Muscle of back (tissue), 11 donors: ENCODE results near the gene GDF2. TPM values are rescaled to one million over a fixed set of nuclear protein-coding genes. Genes with fewer than 3 reads are reported as not detected.

Experiments used
- DNase-seq, 3 donors: peaks; one replicate each; pipeline versions ENCODE4 v3.0.0 to v3.0.0-alpha.2; 2013
- polyA plus RNA-seq, 10 donors: library from polyadenylated mRNA; unstranded; fragments of 120-200 nt; gene quantifications; one replicate each; pipeline ENCODE4 v1.2.1, GENCODE V29; 2013; ENCODE audit not compliant: insufficient read length in 10 of 10

The GDF2 gene
- polyA plus RNA-seq, 10 donors = not detected

DNA sequence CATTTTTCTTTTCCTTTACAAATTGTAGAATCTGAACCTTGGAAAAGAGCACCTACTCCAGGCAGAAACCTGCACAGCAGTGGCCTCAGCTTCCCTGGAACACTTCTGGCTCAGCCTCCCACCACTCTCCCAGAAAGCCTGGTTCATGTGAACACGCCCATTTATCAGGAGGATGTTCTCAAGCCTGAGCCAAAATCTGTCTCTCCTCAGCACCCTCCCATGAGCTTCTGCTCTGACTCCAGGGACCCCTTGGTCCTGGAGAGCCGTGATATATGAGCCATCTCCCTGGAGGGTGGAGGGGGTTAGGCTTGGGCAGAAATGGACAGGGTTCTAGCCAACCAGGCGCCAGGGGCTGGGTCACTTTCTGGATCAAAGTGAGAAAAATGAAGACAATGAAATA is 10.1 kb downstream of the GDF2 start:
- DNase-seq = no peak

DNA sequence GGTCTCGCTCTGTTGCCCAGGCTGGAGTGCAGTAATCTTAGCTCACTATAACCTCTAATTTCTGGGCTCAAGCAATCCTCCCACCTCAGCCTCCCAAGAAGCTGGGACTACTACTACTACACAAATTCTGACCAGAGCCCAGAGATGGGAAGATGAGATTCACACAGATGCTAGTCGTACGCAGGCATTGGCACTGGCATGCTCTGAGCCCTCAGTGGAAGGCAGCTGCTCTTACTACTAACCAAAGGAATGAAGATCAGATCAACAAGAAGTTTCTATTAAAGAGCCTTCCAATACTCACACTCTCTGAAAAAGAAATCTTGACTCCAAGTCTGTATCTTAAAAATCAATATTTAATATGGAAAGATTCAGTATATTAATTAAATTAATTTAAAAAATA is 10.7 kb downstream of the GDF2 start:
- no peak for DNase-seq

DNA sequence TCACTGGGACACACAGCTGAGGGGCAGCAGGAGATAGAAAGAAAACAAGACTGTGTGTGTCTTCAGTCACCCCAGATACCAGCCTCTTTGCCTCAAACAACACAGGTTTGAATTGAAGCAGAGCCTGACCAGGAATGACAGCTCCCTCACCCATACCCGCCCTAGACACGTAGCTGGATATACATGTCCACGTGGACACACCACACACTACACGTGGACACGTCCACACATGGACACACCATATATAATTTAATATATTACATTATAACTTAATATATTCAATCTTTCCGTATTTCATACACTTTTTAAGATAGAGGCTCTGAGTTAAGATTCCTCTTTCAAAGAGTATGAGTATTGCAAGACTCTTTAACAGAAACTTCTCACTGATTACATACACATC is 11.3 kb downstream of the GDF2 start:
- no peak for DNase-seq

DNA sequence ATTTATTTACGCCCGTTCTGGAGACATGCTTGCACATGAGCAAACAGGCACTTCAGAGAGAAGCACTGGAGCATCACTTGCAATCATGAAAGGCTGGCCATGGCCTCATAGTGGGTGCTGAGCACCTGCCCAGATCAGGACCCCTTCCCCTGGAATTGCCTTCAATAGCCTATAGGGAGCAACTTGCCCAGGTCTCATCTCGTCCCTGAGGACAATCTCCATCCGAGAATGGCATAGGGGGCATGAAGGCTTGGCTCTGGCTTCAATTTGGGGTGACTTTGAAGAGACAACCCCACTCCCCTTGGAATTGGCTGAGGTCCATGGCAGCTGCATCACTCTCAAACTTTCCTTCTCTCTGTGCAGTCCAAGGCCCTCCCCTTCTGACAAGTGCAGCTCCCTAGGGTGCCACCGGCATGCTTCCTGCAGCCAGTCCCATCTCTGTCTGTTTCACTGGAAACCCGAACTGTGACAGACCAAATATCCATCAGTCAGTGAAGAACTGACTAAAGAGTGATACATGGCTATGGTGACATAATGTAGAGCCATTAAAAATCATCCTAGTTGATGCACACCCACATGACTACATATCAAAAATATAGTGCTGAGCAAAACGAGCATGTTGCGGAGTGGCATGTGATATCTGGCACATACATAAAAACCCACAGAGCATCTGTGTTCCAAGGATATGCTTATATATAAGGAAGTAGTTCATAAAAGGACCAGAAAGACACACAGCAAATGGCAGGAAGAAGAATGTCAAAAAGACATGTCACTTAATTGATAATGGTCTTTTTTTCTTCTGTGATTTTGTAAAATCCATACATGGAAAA is 12.4 kb downstream of the GDF2 start:
- DNase-seq = no peak

DNA sequence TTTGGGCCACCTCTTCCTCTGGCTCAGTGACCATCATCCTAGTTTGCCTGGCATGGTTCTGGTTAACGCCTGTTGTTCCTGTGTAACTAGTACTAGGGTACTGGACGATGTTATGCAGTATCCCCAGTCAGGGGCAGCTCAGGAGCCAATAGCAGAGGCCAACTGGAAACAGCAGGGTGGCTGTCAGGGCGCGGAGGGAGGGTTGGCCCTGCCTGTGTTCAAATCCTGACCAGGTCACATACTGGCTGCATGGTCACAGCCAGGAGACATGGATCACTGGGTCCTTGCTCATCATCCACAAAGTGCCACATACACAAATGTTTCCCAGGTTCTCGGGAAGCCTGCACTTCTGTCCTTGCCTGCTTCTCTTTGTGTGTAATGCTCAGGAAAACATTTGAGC is 13.7 kb downstream of the GDF2 start:
- DNase-seq = no peak

DNA sequence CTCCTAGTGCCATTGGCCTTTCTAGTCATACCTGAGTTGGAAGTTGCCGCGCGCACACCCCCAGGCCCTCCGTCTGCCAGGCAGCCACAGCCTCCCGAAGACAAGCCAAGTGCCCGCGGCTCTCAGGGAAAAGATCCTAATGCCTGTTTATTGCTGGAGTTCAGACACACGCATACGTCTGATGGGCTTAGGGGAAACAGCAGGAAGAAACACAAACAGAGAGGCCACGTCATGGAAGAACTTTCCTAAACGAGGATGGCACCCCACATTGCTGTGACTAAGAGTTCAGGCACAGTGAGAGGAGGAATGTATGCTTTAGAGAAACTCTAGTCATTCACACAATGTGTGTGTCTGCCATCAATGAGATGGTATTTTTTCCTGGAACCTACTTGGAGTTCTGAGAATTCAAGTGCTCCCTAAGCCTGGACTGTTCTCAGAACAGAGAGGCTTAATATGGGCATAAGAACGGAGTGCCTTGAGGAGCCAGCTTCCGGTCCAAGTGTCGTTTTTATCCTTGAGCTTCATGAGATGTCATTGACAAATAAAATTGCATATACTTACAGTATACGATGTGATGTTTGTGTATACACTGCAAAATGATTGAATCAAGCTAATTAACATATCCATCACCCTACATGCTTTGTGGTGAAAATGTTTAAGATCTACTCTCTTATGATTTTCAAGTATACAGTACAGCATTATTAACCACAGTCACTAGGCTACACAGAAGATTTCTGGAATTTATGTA is 14.3 kb downstream of the GDF2 start:
- no peak for DNase-seq

DNA sequence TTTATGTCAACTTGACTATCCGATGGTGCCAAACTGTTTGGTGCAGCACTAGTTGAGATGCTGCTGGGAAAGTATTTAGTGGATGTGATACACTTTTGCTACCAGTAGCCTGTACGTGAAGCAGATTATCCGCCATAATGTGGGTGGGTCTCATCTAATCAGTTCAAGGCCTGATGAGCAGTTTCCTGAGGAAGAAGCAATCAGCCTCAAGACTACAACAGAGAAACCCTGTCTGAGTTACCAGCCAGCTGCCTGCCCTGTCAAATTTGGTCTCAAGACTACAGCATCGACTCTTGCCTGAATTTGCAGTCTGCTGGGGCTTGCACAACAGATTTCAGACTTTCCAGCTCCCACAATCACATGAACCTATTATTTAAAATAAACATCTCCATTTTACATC is 15.1 kb downstream of the GDF2 start:
- DNase-seq = no peak

DNA sequence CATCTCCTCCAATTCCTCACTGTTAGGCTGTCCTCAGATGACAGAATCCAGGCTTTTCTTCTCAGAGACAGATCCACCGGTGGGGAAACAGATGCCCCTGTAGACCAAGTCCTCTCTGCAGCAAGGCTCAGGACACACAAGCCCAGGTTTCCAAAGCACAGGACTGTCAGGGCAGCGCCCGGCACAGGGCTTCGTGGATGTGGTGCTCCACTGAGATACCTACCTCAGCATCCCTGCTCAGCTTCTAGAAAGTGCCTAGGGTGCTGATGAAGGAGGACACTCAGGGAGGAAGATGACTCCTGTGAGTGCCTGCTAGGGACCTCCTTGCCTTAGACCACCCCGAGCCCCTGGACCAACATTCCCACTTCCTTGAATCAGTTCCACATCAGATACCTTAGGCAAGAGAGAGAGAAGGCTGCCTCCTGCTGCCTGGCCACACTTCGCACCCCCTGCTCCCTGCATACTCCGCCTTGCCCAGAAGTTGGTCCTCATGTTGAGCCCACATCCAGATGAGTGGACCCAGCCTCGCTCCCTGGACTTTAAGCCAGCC is 17.0 kb downstream of the GDF2 start:
- no peak for DNase-seq

DNA sequence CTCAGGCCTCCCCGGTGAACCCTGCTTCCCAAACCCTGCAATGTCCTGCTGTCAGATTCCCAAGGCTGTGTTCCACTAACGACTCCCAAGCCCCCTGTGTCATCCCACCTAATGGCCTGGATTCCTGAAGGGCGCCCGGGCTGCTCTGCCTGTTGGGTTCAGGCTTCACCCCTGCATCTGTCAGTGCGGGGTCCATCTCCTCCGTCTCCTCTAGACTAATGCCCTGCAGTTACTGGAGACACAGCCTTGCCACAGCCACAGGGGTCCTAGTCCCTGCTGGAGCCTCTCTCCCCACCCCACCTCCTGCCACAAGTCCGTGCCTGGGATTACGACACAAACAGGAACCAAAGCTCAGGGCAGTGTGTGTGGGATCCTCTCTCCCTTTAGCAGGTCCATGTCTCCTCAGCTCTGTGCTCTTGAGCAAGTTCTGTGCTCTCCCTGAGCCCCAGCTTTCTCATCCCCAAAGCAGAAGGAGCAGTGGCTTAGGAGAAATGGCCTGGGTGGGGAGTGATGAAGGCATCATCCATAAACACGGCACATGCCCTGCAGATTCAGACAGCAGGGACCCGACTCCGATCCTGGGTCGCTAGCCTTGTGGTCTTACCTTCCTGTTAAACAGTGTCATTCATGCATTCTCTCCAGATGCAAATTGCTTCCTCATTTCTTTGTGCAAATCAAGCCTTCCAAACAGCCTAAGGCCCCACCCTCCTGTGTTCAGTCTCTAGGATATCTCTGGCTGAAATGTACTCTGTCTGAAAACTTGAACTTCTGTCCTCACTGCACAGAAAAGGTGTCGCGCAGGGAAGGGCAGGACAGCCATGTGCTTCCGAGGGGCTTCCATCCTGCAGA is 17.7 kb downstream of the GDF2 start:
- no peak for DNase-seq

DNA sequence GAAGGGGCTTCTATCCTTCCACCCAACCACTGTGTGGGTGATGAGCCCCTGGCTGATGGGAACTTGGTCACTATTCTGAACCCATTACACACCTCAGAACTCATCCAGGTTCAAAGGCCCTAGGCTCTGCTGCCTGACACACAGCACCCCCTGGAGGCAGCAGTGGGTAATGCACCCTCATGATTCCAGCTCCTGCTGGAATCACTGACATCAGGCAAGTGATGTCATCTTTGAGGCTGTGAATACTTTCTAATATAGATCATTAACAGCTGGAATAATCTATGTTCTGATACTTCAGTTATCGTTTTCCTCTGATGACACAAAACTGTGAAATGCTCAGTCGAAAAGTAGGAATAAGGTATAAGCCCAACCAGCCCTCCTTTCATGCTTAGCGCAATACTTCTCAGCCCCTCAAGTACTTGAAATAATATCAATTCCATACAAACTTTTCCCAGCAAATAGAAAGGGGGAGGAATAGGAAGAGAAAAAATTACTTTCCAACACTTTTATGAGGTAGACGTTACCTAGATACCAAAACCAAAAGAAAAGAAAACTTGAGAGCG is 18.4 kb downstream of the GDF2 start:
- peak; percentile 23 to 60 (median 34) for DNase-seq

DNA sequence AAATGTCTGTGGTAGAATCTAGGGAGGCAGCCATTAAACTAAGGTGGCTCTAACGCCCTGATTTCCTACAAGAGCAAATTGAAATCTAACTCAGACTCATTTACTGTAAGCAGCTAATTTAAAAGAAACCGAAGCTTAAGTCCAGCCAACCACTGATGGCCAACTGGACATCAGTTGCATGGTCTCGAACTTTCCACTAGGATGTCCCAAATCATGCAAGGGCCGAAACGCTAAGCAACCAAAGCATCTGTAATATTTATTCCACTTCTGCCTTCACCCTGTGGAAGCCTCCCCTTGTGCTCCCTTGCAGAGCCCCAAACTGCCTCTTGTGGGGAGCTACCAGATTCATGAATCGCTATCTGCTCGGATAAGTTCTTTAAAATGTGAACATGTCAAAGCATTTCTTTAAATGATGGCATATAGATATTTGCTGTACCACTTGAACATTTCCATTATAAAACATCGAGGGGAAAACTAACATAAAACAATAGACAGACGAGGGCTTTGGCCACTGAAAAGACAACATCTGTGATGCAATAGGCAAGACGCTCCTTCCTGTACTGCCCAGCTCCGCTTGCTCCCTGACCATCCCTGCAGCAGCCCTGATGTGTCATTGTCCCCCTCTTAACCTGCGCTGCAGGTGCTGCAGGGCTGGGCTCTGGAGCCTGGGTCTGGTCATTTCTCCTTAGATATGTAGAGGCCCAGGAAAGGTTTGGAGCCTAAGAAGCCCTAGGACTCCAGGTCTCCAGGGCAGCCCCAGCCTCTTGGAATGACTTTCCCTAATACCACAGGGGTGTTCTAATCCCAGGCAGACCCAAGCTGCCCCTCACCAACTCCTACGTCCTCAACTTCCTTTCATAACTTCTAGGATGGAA is 23.0 kb downstream of the GDF2 start:
- DNase-seq = no peak

DNA sequence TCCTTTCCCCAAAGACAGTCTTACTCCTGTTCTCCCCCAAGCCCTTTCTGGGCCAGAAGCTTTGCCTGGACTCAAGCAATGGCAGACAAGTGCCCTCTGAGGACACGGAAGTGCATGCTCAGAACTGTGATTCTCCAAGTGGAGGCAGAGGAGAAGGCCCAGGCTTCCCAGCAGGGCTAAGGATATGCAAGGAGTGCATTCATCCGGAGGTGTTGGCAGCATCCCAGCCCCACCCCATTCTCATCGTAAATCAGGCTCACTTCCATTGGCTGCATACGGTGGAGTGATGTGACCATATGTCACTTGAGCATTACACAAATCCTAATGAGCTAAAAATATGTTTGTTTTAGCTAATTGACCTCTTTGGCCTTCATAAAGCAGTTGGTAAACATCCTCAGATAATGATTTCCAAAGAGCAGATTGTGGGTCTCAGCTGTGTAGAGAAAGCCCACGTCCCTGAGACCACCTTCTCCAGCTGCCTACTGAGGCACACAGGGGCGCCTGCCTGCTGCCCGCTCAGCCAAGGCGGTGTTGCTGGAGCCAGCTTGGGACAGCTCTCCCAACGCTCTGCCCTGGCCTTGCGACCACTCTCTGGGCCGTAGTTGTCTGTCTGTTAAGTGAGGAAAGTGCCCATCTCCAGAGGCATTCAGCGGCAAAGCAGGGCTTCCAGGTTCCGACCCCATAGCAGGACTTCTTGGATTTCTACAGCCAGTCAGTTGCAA is 24.5 kb downstream of the GDF2 start:
- DNase-seq = no peak

DNA sequence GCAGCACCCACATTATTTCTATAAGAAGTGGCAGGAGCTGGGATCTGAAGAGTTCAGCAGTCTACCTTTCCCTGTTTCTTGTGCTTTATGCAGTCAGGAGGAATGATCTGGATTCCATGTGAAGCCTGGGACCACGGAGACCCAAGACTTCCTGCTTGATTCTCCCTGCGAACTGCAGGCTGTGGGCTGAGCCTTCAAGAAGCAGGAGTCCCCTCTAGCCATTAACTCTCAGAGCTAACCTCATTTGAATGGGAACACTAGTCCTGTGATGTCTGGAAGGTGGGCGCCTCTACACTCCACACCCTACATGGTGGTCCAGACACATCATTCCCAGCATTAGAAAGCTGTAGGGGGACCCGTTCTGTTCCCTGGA is 25.0 kb downstream of the GDF2 start:
- no peak for DNase-seq

DNA sequence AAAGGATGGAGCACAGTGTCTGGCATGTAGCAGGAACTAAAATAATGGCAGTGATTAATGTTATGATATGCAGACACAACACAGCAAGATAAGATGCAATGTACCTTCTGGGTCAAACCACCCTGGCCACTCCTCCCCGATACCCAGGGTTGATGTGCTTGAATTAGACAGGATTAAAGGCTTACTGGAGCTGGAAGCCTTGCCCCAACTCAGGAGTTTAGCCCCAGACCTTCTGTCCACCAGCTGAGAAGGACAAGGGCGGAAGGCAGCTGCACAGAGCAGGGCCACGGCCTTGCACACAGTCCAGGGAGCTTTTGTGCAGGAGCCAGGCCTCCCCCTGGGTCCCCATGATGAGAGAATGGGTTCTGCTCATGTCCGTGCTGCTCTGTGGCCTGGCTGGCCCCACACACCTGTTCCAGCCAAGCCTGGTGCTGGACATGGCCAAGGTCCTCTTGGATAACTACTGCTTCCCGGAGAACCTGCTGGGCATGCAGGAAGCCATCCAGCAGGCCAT is 25.9 kb downstream of the GDF2 start, which contains the start of gene RBP3:
TSS of gene RBP3 (plus strand) at position 226 of the 514 bp plus-strand sequence. CDS start at position 348, 122 bp downstream.
- DNase-seq = no peak

DNA sequence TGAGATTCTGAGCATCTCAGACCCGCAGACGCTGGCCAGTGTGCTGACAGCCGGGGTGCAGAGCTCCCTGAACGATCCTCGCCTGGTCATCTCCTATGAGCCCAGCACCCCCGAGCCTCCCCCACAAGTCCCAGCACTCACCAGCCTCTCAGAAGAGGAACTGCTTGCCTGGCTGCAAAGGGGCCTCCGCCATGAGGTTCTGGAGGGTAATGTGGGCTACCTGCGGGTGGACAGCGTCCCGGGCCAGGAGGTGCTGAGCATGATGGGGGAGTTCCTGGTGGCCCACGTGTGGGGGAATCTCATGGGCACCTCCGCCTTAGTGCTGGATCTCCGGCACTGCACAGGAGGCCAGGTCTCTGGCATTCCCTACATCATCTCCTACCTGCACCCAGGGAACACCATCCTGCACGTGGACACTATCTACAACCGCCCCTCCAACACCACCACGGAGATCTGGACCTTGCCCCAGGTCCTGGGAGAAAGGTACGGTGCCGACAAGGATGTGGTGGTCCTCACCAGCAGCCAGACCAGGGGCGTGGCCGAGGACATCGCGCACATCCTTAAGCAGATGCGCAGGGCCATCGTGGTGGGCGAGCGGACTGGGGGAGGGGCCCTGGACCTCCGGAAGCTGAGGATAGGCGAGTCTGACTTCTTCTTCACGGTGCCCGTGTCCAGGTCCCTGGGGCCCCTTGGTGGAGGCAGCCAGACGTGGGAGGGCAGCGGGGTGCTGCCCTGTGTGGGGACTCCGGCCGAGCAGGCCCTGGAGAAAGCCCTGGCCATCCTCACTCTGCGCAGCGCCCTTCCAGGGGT is 26.6 kb downstream of the GDF2 start:
- no peak for DNase-seq

DNA sequence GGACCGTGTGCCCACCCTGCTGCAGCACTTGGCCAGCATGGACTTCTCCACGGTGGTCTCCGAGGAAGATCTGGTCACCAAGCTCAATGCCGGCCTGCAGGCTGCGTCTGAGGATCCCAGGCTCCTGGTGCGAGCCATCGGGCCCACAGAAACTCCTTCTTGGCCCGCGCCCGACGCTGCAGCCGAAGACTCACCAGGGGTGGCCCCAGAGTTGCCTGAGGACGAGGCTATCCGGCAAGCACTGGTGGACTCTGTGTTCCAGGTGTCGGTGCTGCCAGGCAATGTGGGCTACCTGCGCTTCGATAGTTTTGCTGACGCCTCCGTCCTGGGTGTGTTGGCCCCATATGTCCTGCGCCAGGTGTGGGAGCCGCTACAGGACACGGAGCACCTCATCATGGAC is 27.3 kb downstream of the GDF2 start:
- no peak for DNase-seq

DNA sequence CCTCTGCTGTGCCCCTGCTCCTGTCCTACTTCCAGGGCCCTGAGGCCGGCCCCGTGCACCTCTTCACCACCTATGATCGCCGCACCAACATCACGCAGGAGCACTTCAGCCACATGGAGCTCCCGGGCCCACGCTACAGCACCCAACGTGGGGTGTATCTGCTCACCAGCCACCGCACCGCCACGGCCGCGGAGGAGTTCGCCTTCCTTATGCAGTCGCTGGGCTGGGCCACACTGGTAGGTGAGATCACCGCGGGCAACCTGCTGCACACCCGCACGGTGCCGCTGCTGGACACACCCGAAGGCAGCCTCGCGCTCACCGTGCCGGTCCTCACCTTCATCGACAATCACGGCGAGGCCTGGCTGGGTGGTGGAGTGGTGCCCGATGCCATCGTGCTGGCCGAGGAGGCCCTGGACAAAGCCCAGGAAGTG is 27.7 kb downstream of the GDF2 start:
- DNase-seq = no peak
